GM13977 (cell line): ENCODE measurements around the gene CACNA1D.

ENCODE experiments used
- DNase-seq: peaks from one replicate; pipeline ENCODE4 v3.0.0; 2012; ENCODE audit warnings: low spot score
- CTCF ChIP-seq: IDR thresholded peaks from 2 replicates; pipeline ENCODE4 v1.5.1; 2012; ENCODE audit warnings: mild to moderate bottlenecking, control low read depth; ENCODE audit not compliant: insufficient read depth; ENCODE audit errors: extremely low read depth, missing control alignments
- in situ Hi-C: fragments of 300-500 bp; cut with MboI; formaldehyde crosslinking; loops from one replicate; pipeline ENCODE4 v1.12.0; 2022; ENCODE audit warnings: low sequenced_read_pairs, low pct_unique_long_range_greater_than_20kb, mixed read lengths, inconsistent platforms; ENCODE audit not compliant: unreplicated experiment

The CACNA1D gene

GRCh38 chr3:53739966-53740365, 245.6 kb downstream of the CACNA1D start:
- DNase-seq, result no peak
- TF ChIP-seq CTCF, result no peak
- in situ Hi-C loops, result no loop called here

DNA sequence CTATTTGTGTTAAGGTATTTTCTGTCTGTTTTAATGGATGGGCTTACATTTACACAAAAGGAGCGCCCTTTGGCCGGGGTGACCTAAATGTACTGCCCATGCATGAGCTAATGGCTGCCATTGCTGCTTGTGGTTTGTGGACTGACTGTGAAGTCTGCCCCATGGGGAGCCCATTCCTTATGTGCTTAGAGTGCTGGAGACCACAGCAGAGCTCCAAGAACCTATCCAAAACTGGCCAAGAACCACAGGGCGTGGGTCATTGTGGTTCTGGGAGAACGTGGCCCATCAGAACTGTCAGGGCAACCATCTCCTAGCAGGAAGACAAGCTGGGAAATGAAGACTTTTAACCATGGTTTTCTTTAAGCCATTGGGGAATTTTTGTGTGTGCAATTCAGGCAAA, 246.5 kb downstream of the CACNA1D start:
- in situ Hi-C loops, result no loop called here
- no peak for TF ChIP-seq CTCF
- DNase-seq, result no peak

- DNase-seq, result no peak
- in situ Hi-C loops, result no loop called here
- TF ChIP-seq CTCF, result no peak
Measured at GRCh38 chr3:53744351-53744750, 249.9 kb downstream of the CACNA1D start.

DNA sequence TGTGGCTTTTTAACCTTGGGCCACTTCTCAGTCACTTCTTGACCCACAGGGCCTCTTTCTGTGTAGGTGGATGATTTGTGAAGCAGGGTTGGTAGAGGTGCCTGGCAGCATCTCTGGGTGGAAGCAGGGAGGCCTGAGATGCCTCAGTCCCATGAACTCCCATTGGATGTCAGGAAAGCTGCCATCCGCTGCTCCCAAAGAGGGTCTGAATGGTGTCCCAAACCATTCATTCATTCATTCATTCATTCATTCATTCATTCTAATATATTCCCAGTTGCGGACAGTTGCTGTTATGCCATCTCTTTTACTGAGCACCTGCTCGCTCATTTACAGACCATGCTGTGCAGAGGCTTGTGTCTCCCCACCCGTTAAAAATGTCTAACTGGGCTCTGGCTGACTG, 253.1 kb downstream of the CACNA1D start:
- in situ Hi-C loops, result no loop called here
- no peak for DNase-seq
- no peak for TF ChIP-seq CTCF

GRCh38 chr3:53748512-53749271, 254.3 kb downstream of the CACNA1D start:
- DNase-seq, result peak; percentile 75
- in situ Hi-C loops, result no loop called here

GRCh38 chr3:53749448-53749847, 255.0 kb downstream of the CACNA1D start:
- in situ Hi-C loops, result no loop called here
- DNase-seq, result no peak
- no peak for TF ChIP-seq CTCF

More at GRCh38 chr3:53748512-53749271, 254.3 kb downstream of the CACNA1D start:
- no peak for TF ChIP-seq CTCF
